ENCODE results near the gene HINT2. TPM values are rescaled to one million over a fixed set of nuclear protein-coding genes. Genes with fewer than 3 reads are reported as not detected.

HINT2 gene
- total RNA-seq, 1 experiment from 2014 or later = 51.5 TPM

DNA sequence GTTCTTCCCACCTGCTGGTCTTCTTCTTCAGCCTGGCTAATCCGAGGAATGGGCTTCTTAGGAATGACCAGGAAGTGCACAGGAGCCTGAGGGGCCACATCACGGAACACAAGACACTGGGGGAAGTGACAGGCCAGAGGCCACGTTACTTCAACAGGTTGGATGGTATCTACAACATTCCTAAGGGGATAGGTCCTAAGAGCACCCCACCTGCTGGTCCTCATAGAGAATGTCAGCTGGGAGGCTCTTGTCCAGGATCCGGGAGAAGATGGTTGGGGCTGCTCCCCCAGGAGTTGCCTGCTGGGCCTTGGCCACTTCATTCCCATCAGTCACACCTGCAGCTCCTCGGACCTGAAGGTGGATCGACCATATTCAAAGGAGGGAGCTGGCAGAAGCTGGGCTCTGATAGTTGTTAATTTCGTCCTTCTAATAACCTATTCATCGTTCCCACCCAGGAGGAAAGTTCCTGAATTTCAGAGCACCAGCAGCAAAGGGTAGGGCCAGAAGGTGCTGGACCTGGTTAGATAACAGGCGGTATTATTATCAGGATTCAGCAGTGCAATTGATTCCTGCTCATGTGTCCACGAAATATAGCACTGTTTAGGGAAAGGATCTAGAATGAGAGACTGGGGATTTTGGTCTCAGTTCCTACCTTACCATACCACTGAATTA lies 1.3 kb downstream of the HINT2 start:
- no peak for TF ChIP-seq EZH2 (IDR thresholded peaks at IDR 0.05; ENCODE audit: borderline replicate concordance, low read depth, low read length, poor library complexity, severe bottlenecking)
- TF ChIP-seq, protein P1, sequence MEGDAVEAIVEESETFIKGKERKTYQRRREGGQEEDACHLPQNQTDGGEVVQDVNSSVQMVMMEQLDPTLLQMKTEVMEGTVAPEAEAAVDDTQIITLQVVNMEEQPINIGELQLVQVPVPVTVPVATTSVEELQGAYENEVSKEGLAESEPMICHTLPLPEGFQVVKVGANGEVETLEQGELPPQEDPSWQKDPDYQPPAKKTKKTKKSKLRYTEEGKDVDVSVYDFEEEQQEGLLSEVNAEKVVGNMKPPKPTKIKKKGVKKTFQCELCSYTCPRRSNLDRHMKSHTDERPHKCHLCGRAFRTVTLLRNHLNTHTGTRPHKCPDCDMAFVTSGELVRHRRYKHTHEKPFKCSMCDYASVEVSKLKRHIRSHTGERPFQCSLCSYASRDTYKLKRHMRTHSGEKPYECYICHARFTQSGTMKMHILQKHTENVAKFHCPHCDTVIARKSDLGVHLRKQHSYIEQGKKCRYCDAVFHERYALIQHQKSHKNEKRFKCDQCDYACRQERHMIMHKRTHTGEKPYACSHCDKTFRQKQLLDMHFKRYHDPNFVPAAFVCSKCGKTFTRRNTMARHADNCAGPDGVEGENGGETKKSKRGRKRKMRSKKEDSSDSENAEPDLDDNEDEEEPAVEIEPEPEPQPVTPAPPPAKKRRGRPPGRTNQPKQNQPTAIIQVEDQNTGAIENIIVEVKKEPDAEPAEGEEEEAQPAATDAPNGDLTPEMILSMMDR (conservative IDR thresholded peaks at IDR 0.05; ENCODE audit: low read depth, low read length) = peak; percentile 51
- Histone ChIP-seq H3K9me3 (ENCODE audit: low read depth, low read length, poor library complexity, severe bottlenecking) (no peaks in the 10 kb centered on the region), H3K36me3 (ENCODE audit: insufficient read depth, low read length, poor library complexity, severe bottlenecking) (no peaks in the 10 kb centered on the region), H3K27ac (ENCODE audit: low read depth, low read length, poor library complexity, severe bottlenecking) (peak overlapping the region; percentile 90), H3K4me3 (ENCODE audit: low read depth, low read length, poor library complexity, severe bottlenecking) (peak overlapping the region; percentile 75), H3K27me3 (replicated peaks; ENCODE audit: insufficient read depth, low read depth, low read length, poor library complexity) (no peaks in the 10 kb centered on the region), H3K4me1 (ENCODE audit: insufficient read depth, low read length, poor library complexity, severe bottlenecking) (peaks cover 13% of the 10 kb centered on the region)
- CTCF ChIA-PET = interaction anchor here (1.4 kb wide), 1 partner anchor 69 kb away, joined by 3 read pairs; no protein-coding TSS in a partner anchor
- intact Hi-C loops (cut with micrococcal nuclease; ENCODE audit: unreplicated experiment) = loop anchor here (5.0 to 10.0 kb wide), 4 partner anchors 56 to 209 kb away; partner anchors contain the start of genes CCDC107, CREB3, RMRP and TESK1
- POLR2A ChIA-PET (ENCODE audit: low non-redundant PET) = no interaction called here
- DNase-seq (ENCODE audit: low spot score) = peak; percentile 48
- BruUV-seq (replicated peaks) = TSS peak; percentile 81

DNA sequence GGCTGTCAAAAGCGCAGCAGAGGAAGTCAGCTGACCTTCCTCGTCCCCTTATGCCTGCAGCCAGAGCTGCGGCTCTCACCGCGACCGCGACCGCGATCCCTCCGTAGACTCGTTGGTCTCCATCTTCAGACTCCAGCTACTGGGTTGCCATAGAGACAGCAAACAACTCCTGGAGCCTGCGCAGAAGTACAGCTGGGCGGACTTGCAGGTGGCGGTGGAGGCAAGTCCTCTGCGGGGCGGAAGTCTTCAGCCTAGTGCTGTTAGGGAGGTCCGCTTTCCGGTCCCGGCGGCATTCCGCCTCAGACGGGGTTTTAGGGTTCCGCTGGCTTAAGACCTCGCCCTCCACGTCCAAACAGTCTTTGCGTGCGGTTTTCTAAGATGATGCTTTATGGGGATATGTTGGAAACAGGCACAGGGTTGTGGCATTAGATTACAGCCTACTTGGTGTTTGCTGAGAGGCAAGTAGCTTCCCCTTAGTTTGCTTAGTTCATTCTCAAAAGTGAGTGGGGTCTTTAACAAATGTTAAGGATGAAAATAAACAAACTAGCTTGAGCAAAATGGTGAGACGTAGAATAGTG lies 2.7 kb downstream of the HINT2 start, which contains the start of gene SPAG8:
Gene SPAG8, minus strand, starts transcription at position 238 of the 578 bp plus-strand sequence. Its CDS starts 115 bp downstream, at position 123.
- CTCF ChIA-PET = interaction anchor here (0.7 kb wide), 1 partner anchor 166 kb away, joined by 3 read pairs; no protein-coding TSS in a partner anchor
- Histone ChIP-seq H3K36me3 (ENCODE audit: insufficient read depth, low read length, poor library complexity, severe bottlenecking) (no peaks in the 10 kb centered on the region), H3K9me3 (ENCODE audit: low read depth, low read length, poor library complexity, severe bottlenecking) (no peaks in the 10 kb centered on the region), H3K27ac (ENCODE audit: low read depth, low read length, poor library complexity, severe bottlenecking) (peak within 1 kb of the TSS; percentile 39), H3K27me3 (replicated peaks; ENCODE audit: insufficient read depth, low read depth, low read length, poor library complexity) (no peaks in the 10 kb centered on the region), H3K4me1 (ENCODE audit: insufficient read depth, low read length, poor library complexity, severe bottlenecking) (peaks cover 13% of the 10 kb centered on the region), H3K4me3 (ENCODE audit: low read depth, low read length, poor library complexity, severe bottlenecking) (peak within 1 kb of the TSS; percentile 47)
- intact Hi-C loops (cut with micrococcal nuclease; ENCODE audit: unreplicated experiment) = loop anchor here (5.0 to 10.0 kb wide), 4 partner anchors 55 to 207 kb away; partner anchors contain the start of genes CCDC107, CREB3, RMRP and TESK1
- POLR2A ChIA-PET (ENCODE audit: low non-redundant PET) = no interaction called here
- no peak for TF ChIP-seq EZH2 (IDR thresholded peaks at IDR 0.05; ENCODE audit: borderline replicate concordance, low read depth, low read length, poor library complexity, severe bottlenecking)
- TF ChIP-seq, protein P1 (conservative IDR thresholded peaks at IDR 0.05; ENCODE audit: low read depth, low read length) = no peak
- no TSS peak for BruUV-seq (replicated peaks)
- peak; percentile 97 for DNase-seq (ENCODE audit: low spot score)

DNA sequence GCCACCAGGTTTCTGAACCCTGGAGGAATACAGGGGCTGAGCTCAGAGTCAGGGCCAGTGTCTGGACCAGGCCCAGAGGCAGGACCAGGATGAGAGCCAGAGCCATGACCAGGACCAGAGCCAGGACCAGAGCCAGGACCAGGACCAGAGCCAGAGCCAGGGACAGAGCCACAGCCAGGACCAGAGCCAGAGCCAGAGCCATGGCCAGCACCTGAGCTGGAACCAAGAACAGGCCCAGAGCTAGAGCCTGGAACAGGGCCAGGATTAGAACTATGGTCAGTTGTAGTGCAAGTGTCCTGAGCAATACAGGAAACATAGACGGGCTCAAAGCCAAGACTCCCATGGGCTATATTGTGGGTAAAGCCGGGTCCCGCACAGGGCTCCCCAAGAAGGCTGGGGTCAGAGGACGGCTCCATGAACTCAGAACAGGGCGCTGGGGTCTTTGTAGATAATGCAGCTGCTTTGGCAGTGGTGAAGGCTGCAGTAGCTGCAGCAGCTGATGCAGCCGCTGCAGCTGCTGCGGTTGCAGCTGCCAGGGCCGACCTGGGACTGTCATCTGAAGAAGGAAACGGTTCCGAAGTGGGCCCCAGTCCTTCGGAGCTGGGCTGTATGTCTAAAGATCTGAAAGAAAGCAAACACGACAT lies 3.3 kb downstream of the HINT2 start:
- Histone ChIP-seq H3K9me3 (ENCODE audit: low read depth, low read length, poor library complexity, severe bottlenecking) (no peaks in the 10 kb centered on the region), H3K36me3 (ENCODE audit: insufficient read depth, low read length, poor library complexity, severe bottlenecking) (no peaks in the 10 kb centered on the region), H3K4me1 (ENCODE audit: insufficient read depth, low read length, poor library complexity, severe bottlenecking) (peaks cover 13% of the 10 kb centered on the region), H3K27me3 (replicated peaks; ENCODE audit: insufficient read depth, low read depth, low read length, poor library complexity) (no peaks in the 10 kb centered on the region), H3K4me3 (ENCODE audit: low read depth, low read length, poor library complexity, severe bottlenecking) (peak overlapping the region; percentile 47), H3K27ac (ENCODE audit: low read depth, low read length, poor library complexity, severe bottlenecking) (no peak overlapping the region)
- ChIA-PET POLR2A (ENCODE audit: low non-redundant PET) (no interaction called here), CTCF (interaction anchor here (0.7 kb wide), 1 partner anchor 165 kb away, joined by 3 read pairs; no protein-coding TSS in a partner anchor)
- no TSS peak for BruUV-seq (replicated peaks)
- TF ChIP-seq, protein P1 (conservative IDR thresholded peaks at IDR 0.05; ENCODE audit: low read depth, low read length) = no peak
- TF ChIP-seq EZH2 (IDR thresholded peaks at IDR 0.05; ENCODE audit: borderline replicate concordance, low read depth, low read length, poor library complexity, severe bottlenecking) = no peak
- DNase-seq (ENCODE audit: low spot score) = no peak
- intact Hi-C loops (cut with micrococcal nuclease; ENCODE audit: unreplicated experiment) = loop anchor here (5.0 to 10.0 kb wide), 4 partner anchors 54 to 207 kb away; partner anchors contain the start of genes CCDC107, CREB3, RMRP and TESK1

Data from A673 (cell line).